Raji (cell line): ENCODE data around the gene AMBRA1.

Experiments used
- POLR2A ChIP-seq: IDR thresholded peaks from 2 replicates; pipeline ENCODE4 v1.6.1; 2011; ENCODE audit warnings: low read depth, low read length, control low read depth; ENCODE audit not compliant: insufficient read depth

Gene AMBRA1

GRCh38 chr11:46367244-46367915 is 226.4 kb downstream of the AMBRA1 start:
- TF ChIP-seq POLR2A, result no peak

- TF ChIP-seq POLR2A, result no peak
These were observed 227.1 kb downstream of the AMBRA1 start for GRCh38 chr11:46366661-46367161.

- TF ChIP-seq POLR2A, result no peak
These were observed 227.6 kb downstream of the AMBRA1 start for GRCh38 chr11:46366260-46366659.

GRCh38 chr11:46364791-46365190 is 229.0 kb downstream of the AMBRA1 start:
- no peak for TF ChIP-seq POLR2A

GRCh38 chr11:46364056-46364455 is 229.8 kb downstream of the AMBRA1 start:
- no peak for TF ChIP-seq POLR2A

GRCh38 chr11:46363455-46364005 is 230.3 kb downstream of the AMBRA1 start:
- TF ChIP-seq POLR2A, result no peak

- no peak for TF ChIP-seq POLR2A
These were observed 230.8 kb downstream of the AMBRA1 start for GRCh38 chr11:46363031-46363407.

GRCh38 chr11:46362156-46363030 is 231.4 kb downstream of the AMBRA1 start:
- TF ChIP-seq POLR2A, result no peak

GRCh38 chr11:46361283-46362155 is 232.3 kb downstream of the AMBRA1 start:
- peak; percentile 82 for TF ChIP-seq POLR2A

- TF ChIP-seq POLR2A, result no peak
These were observed 232.9 kb downstream of the AMBRA1 start for GRCh38 chr11:46360878-46361277.

- no peak for TF ChIP-seq POLR2A
These were observed 233.9 kb downstream of the AMBRA1 start for GRCh38 chr11:46359953-46360352.

- no peak for TF ChIP-seq POLR2A
These were observed 236.3 kb downstream of the AMBRA1 start for GRCh38 chr11:46357483-46357936.

GRCh38 chr11:46356924-46357482 is 236.8 kb downstream of the AMBRA1 start:
- TF ChIP-seq POLR2A, result no peak

GRCh38 chr11:46353698-46354097 is 240.1 kb downstream of the AMBRA1 start:
- no peak for TF ChIP-seq POLR2A
